Measurements from ENCODE around the gene PTRHD1.

- TF ChIP-seq ELF4 (IDR thresholded peaks at IDR 0.05) (no peak), SP1 (IDR thresholded peaks at IDR 0.05) (no peak), CTBP1 (IDR thresholded peaks at IDR 0.05; ENCODE audit: borderline replicate concordance) (no peak), TARDBP (IDR thresholded peaks at IDR 0.05) (no peak), SUZ12 (IDR thresholded peaks at IDR 0.05) (no peak)
These were observed 16.3 kb upstream of the PTRHD1 start for GRCh38 chr2:24809316-24810007.
